Measurements from ENCODE around the gene GCN1.
A peak's percentile ranks its signal among the peaks of the same experiment; 100 is the strongest.

Gene GCN1

DNA sequence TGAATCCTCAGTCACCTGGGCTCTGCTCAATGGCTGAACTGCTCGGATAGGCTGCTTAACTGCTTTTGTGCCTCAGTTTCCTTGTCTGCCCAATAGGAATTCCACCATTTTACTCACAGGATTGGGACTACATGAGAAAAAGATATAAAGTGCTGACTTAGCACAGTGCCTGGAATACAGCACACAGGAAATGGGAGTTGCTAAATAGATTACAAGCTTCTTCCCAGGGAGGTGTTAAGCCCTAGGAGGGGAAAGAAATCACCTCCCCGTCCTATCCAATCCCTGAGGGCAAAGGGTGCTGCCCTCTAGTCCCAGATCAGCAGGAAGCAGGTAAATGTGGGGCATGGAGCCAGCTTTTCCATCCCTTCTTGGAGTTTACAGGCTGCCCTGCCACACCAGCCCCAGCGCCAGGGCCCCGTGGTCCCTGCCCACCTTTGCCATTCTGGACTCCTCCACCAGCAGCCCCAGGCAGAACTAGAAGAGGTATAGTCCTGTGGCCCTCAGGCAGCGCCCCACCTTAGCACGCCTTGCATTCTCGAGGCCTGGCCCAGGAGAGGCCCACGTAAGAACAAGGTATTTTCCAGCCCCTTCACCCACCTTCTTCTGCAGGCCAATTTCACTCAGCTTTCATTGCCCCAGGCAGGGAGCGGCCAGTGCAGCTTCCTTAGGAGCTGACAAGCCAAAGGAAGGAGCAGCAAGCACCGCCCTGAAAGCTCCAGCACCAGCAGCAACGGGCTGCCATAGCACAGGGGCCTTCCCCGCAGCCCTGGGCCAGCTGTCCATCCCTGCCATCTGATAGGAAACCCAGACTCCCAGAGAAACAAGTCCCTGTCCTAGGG lies 35.2 kb upstream of the GCN1 start:
- ATAC-seq (no peak), DNase-seq (no peak)

DNA sequence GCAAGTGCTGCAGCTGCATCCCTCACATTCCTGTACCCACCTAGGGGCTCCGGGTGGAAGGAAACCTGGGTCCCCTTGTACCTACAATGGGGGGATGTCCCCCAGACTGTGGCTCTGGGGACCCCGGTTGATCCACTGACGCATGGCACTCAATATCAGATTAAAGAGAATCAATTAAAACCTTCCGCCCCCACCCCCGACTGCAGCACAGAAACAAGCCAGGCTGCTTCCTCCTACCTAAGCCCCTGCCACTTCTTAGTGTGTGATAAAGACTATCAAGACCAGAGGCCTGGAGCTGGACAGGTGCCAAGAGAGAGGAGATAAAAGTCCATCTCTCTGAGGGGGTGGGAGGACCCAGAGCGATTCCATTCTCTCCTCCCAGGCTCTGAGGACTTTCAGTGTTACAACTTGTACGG lies 34.6 kb upstream of the GCN1 start:
- no peak for ATAC-seq
- no peak for DNase-seq

DNA sequence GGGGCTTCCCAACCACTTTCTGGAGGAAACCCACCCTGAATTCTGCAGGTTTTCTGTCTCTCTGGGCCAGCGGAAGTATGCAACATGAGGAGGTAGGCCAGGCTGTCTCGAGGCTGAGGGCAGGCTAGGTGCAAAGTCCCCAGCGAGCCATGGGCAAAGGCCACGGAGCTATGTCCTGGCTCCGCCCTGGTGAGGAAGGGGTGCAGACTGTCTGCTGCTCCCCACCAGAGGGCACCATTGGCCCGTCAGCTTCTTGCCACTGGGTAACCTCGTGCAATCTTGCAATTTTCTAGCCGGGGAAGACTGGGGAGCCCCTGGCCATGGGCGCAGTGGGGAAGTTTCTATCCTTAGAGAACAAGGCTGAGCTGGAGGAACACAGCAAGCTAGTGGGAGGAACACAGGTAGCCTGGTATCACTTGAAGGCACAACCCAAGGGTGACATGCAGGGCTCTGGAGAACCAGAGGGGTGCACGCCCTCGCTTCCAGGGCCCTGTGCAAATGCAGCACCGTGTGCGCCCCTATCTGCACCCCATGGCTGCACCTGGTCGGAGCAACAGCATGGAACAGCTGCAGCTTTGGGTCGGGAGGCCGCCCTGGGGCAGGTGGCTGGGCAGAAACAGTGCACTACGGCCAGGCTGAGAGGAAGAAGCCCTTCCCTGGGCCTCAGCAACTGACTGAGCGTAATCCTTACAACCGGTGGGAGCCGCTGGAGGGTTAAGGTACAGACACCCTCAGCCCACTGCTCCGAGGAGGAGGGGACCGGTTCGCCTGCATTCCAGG lies 34.0 kb upstream of the GCN1 start:
- peak; percentile 76 for ATAC-seq
- DNase-seq: peak; percentile 92

DNA sequence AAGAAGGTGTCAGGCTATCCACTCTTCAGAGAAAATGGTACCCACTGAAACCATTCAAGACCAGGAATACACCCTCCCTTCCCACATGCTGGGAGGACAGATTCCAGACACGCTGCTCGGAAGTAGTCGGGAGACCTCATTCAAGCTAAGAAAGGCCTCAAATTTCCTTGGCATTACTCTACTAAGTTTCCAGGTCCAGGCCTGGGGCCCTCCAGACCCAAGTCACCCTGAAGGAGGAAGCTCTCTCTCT lies 33.5 kb upstream of the GCN1 start:
- no peak for ATAC-seq

DNA sequence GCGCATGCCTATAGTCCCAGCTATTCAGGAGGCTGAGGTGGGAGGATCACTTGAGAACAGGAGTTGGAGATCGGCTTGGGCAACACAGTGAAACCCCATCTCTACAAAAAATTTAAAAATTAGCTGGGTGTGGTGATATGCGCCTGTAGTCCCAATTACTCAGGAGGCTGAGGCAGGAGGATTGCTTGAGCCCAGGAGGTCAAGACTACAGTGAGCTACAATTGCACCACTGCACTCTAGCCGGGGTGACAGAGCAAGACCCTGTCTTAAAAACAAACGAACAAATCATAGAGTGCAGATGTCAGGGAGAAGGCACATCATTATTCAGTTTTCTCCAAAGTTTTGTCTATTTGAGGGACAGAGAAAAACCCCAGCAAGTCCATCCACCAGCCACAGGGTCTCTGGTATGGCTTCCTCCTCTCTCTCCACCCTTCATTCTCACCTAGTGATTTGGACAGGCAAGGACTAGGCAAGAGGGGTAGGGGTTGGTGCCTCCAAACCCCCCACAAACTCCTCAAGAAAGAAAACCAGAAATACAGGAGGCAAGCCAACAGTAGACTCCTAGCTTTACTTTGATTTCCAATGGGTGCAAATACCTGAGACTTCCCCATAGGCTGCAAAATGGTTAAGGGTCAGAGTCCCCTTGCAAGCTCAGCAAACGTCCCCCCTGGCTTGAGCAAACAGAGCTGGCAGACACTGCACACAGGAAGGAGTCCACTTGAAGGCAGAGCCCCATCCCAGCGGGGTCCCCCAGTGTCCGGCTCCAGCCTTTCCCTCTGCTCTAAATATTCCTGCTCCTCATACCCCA lies 32.9 kb upstream of the GCN1 start:
- DNase-seq (no peak), ATAC-seq (no peak)

More for the DNA sequence above, 33.5 kb upstream of the GCN1 start:
- no peak for DNase-seq

DNA sequence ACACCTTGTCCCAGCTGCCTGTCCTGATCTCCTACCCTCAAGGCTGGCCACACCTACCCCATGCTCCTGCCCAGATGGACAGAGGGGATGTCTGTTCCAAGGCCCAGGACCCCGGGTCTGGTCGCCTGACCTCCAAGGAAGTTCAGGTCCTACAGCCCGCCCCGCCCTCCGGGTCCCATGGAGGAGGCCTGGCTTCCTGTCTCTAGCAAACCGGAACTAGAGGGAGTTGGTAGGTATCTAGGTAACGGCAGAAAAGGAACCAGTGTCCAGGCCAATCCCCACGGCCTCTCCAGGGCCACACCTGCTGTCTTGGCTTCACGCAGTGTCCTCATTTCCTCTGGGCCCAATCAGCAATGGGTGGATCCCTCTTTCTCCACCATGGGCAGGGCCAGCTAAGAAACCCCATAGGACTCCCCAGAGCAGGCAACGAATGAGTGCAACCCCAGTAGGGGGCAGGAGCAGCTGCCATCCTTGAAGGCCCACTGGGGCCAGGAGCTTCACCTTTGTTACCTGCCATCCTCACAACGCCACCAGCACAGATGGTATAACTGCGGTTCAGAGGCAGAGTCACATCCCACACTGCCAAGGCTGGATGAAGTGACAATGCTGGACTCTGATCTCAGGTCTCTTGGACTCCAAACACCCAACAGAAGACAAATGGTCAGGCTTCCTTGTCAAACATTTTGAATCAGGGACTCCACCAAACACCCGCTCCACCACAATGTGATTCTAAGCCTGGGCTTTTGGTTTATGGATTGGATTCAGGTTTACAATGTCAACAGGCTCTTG lies 31.5 kb upstream of the GCN1 start:
- ATAC-seq (peak; percentile 4), DNase-seq (no peak)

DNA sequence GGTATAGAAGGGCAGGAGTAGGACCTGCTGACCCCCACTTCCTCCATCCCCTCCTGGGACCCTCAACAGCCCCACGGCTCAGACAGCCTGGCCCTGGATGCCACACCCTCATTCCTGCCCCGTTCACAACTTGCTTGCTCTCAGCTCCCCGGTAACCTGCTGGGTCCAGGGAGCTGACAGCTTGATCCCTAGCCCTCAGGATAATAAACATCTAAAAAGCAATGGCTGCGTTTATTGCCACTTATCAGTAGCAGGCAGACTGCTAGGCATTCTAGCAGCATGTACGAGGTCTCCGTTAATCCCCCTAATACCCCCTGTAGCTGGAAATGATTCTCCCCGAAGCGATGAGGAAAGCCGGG lies 30.7 kb upstream of the GCN1 start:
- DNase-seq: no peak
- ATAC-seq: no peak

DNA sequence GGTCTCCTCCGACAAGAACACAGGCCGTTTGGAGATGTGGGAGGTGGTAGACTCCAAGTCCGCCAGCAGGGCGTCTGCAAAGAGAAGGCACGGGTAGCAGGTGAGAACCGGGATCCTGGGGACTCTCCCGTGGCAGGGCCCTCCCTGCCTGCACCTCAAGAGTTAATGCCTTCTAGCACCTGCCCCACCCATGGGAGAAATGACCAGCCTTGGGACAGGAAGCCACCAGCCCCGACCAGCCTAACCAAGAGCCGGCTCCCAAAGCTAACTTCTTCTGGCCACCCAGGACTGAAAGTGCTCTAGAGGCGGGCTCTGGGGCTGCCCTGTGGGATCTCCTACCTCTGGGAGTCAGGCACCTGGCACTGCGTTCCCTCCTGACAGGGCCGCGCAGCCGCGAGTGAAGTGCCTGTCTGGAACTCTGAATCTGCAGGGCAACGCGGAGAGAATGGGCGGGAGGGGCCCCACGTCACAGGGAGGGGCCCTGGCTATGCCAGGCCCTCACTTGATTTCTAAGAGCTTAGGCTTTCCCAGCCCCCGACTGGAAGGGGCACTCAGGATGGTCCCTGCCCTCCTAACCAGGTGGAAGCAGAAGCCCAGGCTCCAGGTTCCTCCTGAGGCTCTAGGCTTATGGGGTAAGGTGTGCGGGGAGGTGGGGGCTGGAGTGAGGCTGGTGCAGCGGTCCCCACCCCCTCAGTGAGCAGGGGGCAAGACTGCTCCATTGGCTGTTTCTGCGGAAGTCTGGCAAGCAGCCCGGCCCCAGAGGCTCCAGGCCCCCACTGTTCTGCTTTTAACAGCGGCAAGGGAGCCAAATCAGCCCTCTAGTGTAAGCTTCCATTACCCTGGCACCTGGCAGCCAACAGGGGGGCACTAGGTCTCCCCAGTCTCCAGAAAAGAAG lies 30.0 kb upstream of the GCN1 start:
- no peak for ATAC-seq
- no peak for DNase-seq

DNA sequence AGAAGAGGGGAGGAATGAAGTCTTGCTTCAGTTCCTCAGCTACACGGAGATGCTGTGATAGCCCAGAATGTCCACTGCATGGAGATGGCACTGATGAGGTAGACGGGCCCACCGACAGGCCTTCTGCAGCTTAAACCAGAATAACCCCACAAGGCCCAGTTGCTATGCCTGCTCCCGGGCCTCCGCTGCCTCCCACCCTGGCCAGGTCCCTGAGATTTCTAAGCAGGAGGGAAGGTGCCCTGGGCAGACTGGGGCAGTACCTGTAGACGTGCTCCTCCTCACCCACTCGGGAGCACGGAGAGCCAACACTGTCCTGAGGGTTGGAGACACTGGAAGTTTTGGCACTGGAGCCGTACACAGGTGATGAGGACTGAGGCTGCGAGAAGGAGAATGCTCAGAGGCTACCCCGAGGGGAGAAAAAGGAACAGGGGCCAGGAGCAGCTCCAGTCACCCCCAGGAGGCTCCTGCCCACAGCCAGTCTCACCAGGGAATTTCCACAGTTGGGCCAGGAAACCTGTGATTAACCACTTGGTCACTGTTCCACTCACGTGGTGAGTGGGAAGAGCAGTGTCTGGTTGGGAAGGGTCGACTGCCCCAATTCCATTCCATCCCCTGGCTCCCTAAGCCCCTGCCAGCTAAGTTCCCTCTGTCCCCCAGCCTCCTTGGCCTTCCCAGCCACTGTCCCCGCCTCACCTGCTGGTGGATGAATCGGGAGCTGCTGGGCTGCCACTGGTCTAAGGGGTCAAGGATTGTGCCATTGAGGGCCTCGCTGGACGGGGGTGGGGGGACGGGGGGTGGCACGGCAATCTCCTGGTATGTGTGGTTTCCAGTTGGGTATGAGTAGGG lies 29.2 kb upstream of the GCN1 start:
- DNase-seq (no peak), ATAC-seq (no peak)

DNA sequence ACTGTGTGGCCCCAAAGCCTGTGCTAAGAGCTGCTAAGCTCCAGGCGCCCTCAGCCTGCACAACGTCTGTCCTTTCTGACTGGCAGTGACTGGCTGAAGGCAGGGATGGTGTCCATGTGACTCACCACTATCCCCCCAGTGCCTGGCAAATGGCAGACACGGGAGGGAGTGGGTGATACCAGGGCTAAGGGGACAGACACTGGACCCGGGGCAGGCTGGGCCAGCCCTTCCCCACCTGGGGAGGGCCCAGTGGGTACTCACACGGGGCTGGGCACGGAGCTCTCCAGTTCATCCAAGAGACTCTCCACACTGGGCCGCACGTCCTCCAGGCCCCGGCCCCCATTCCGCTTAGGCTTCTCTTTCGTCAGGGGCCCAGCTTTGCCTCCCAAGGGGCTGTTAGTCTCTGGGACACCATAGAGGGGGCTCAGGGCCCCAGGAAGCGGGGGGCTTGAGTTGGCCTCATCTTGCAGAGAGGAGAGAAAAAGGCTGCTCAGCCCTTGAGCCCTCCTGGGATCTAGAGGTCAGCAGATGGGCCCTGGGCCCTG lies 27.8 kb upstream of the GCN1 start:
- DNase-seq: no peak
- ATAC-seq: no peak

DNA sequence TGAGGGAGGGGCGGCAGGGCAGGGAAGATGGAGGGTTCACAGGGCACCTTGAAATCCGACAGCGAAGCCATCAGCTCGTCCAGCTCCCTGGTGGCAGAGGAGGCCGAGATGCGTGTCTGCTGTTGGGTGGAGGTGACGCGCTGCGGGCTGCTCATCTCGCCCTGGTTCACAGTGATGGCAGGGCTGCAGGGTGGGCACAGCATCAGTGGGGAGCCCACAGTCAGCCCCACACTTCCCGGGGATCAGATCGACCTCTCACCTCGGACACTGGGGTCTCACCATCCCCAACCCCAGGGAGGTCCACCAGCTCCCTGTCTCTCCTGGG lies 27.0 kb upstream of the GCN1 start:
- no peak for DNase-seq
- ATAC-seq: no peak

DNA sequence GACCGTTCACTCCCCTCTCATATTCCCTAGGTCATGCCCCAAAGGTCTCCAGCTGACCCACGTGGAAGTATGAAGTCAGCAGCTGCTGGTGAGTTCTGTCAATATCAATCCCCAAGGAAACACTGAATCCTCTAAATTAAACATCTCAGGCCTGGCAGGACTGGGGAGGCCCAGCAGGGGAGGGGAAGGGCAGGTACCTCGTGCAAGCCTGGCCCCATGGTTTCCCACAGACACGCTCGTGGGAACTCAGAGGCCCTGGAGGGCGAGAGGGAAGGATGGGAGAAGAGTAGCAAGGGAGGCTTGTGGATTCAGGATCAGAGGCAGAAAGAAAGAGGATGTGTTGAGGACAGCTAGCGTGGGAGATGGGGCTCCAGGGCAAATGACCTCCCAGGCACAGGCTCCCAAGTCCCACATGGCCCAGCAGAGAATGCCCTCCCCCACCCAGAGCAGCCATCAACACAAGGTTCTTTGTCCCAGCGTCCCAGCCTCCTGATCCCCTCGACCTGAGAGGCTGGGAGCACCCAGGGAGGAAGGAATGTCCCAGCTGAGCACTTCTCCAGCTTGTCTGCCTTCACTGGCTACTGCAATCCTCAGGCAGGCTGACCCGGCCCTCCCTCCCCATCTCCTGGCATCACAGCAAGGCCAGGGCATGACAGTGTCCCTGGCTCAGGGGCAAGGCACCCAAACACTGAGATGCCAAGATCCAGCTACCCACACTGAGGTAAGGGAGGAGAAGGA lies 26.5 kb upstream of the GCN1 start:
- no peak for DNase-seq
- ATAC-seq: no peak

DNA sequence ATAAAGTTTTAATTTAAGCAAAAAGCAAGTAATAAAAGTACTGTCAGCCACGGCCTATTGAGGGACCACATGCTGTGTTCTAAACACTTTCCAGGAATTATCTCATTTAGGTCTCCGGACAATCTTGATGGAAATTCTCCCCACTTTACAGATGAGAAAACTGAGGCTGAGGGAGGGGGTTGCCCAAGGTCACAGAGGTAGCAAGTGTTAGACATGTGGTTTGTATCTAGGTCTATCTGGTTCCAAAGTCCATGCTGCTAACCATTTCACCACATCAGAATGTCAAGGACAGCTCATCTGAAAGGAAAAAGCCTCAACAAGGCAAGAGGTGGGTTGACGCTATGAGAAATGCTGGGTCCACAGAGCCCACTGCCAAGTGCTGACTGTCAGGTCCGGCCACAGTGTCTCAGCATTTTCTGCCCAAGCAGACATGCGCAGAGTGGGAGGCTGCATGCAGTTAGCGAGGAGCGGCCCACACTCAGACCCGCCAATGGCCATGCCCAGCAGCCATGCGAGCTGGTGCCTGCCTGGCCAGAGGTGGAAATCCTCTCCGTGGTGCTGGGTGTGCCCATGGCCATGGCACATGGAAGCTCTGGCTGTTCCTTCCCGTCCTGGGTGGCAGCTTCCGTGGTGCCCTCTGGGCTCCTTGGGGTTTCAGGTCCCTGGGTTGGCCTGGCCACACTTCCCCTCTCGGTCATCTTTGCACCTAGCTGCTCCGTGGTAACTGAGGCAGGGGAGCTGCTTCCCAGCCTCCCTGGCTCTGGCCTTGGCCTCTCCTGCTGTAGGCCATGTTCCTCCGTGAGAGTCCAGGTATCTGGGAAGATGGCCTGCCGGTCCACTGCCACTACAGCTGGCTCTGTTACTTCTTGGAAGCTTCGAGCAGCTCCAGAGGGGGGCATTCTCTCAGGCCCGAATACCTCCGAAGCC lies 24.4 kb upstream of the GCN1 start:
- DNase-seq (no peak), ATAC-seq (peak; percentile 13)

DNA sequence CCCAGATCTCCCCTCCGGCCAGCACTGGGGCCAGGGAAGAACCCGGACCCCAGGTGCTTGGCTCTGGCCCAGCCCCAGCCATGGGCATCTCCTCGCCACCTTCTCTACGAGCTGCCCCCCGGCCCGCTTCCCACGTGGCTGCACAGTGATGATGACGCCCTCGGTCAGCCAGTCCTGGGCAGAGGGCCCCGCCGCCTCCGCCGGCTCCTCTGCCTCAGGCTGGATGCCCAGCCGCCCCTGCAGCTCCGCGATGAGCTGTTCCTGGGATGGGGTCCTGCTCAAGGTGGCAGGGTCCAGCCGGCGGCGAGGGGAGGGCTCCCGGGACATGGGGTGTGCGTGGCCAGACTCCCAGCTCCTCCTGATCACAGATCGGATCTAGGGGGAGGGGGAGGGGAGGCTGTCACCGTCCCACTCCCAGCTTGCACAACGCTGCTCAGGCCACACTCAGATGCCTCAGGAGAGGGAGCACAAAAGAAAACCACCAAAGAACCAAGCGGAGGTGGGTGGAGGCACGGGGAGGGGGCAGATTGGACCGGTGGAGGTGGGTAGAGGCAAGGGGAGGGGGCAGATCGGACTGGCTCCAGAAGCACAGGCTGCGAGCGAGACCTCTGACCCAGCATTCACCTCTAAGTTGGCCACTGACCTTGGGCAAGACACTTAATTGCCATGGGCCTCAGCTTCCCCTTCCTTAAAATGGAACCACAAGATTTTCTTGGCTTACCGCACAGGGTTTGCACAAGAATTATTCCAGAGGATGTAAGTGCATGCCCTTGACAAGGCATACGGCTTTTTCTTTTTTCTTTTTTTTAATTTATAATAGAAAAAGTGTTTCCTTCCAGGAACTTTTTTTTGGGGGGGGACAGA lies 22.5 kb upstream of the GCN1 start:
- no peak for ATAC-seq

DNA sequence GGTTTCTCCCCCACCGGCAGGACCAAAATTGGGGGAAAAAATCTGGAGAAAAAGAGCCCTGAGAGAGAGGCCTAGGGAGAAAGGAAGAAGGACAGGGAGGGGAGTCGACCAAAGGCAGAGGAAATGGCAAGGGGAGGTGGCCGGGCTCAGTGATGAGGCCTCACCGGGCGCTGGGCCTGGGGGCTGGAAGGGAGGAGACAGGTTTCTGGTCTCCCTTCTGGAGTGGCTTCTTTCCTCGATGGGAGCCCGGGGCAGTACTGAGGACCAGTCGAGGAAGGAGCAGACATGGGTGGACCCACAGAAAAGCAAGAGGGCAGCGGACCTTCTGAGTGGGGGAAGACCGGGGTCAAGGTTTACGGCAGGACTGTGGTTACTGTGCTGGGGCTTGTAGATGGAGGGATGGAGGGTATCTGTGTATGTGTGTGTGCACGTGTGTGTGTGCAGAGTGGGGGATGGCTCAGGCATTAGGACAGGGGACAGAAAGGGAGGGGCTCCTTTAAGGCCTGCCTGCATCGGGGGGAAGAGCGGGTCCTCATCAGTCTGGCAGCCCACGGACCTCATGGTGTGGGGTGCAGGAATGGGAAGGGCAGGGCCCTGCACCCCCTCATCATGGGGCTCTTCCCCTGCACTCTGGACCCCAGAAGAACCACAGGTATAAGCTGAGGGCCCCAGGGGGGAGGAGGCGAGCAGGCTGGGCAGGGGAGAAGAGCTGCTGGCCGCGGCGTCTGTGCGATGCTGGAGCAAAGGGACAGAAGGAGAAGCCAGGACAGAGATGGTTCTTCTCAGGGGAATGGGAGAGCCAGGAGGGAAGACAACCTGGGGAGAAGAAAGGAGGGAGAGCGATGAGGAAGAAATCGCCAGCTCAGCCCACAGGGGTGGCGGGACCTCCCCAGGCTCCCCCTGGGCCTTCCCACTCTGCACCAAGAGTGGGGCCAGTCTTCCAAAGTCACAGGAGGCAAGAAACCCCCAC lies 21.5 kb upstream of the GCN1 start:
- DNase-seq (no peak), ATAC-seq (no peak)

More for the DNA sequence above, 22.5 kb upstream of the GCN1 start:
- no peak for DNase-seq

DNA sequence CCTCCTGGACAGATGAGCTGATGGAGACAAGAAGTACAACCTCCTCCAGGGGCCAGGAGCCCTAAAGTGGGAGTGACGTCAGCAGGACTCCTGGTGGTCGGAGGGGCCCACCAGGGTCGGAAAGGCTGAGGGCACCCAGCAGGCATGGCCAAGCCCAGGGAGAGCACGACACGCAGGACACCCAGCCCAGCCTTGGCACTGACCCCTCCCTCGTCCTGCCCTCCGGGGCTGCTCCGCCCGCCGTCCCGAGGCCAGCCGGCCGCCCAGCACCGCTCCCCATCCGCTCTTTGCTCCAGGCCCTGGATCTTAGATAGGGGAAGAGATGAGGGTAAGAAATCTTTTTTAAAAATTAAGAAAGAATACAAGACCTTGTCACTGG lies 20.8 kb upstream of the GCN1 start:
- DNase-seq (no peak), ATAC-seq (no peak)

Data from stimulated activated naive CD8-positive, alpha-beta T cell treated with anti-CD3 and anti-CD28 coated beads, Interleukin-15, Interleukin-2, amounts not matched to agents 100 U/mL and 50 U/mL, for 24 hours (primary cell).